C4-2B (cell line): ENCODE measurements around the gene NOTCH4.
"Not testable (repeated sequence)": the region's sequence is repeated elsewhere in the genome, so short reads cannot be mapped to it uniquely, and the experiment has no call there.

Experiments used
- ZFX ChIP-seq: fragments of 450-650 bp; IDR thresholded peaks from 2 replicates; pipeline ENCODE4 v1.6.1; 2017
- TF ChIP-seq, protein P1 (sequence below): fragments of 450-650 bp; conservative IDR thresholded peaks from 2 replicates; pipeline ENCODE4 v1.5.1; 2017; ENCODE audit warnings: mild to moderate bottlenecking

DNA sequence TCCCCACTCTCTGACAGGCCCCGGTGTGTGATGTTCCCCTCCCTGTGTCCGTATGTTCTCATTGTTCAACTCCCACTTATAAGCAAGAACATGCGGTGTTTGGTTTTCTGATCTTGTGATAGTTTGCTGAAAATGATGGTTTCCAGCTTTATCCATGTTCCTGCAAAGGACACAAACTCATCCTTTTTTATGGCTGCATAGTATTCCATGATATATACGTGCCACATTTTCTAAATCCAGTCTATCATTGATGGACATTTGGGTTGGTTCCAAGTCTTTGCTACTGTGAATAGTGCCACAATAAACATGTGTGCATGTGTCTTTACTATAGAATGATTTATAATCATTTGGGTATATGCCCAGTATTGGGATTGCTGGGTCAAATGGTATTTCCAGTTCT lies 33.4 kb upstream of the NOTCH4 start:
- TF ChIP-seq, protein P1, sequence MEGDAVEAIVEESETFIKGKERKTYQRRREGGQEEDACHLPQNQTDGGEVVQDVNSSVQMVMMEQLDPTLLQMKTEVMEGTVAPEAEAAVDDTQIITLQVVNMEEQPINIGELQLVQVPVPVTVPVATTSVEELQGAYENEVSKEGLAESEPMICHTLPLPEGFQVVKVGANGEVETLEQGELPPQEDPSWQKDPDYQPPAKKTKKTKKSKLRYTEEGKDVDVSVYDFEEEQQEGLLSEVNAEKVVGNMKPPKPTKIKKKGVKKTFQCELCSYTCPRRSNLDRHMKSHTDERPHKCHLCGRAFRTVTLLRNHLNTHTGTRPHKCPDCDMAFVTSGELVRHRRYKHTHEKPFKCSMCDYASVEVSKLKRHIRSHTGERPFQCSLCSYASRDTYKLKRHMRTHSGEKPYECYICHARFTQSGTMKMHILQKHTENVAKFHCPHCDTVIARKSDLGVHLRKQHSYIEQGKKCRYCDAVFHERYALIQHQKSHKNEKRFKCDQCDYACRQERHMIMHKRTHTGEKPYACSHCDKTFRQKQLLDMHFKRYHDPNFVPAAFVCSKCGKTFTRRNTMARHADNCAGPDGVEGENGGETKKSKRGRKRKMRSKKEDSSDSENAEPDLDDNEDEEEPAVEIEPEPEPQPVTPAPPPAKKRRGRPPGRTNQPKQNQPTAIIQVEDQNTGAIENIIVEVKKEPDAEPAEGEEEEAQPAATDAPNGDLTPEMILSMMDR = not testable (repeated sequence)
- TF ChIP-seq ZFX = not testable (repeated sequence)
